Islet precursor cell (in vitro differentiated cells): Measurements from ENCODE around the gene FMNL2.
A peak's percentile ranks its signal among the peaks of the same experiment; 100 is the strongest.

ENCODE experiments used
- DNase-seq: peaks from one replicate; pipeline ENCODE4 v3.0.0-alpha.2; 2018

Gene FMNL2

GRCh38 chr2:152406119-152406835, 71.3 kb downstream of the FMNL2 start:
- no peak for DNase-seq

DNA sequence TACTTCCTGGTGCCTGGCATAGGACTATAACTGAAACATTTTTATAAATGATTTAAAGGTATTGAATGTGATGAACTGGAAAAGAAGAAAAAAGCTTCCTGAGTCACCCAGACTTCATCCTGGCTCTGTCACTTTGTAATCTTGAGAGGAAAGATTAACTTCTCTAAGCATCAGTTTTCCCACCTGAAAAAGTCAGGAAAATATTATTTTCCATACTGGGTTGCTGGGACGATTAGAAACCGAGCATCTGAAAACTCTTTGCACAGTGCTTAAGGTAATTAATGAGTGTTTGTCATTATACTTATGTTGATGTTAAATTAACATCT, 71.8 kb downstream of the FMNL2 start:
- DNase-seq = no peak

- peak; percentile 88 for DNase-seq
Measured at GRCh38 chr2:152407204-152407721, 72.3 kb downstream of the FMNL2 start.

- DNase-seq = no peak
Measured at GRCh38 chr2:152407806-152408205, 72.8 kb downstream of the FMNL2 start.

GRCh38 chr2:152408254-152408653, 73.3 kb downstream of the FMNL2 start:
- no peak for DNase-seq

DNA sequence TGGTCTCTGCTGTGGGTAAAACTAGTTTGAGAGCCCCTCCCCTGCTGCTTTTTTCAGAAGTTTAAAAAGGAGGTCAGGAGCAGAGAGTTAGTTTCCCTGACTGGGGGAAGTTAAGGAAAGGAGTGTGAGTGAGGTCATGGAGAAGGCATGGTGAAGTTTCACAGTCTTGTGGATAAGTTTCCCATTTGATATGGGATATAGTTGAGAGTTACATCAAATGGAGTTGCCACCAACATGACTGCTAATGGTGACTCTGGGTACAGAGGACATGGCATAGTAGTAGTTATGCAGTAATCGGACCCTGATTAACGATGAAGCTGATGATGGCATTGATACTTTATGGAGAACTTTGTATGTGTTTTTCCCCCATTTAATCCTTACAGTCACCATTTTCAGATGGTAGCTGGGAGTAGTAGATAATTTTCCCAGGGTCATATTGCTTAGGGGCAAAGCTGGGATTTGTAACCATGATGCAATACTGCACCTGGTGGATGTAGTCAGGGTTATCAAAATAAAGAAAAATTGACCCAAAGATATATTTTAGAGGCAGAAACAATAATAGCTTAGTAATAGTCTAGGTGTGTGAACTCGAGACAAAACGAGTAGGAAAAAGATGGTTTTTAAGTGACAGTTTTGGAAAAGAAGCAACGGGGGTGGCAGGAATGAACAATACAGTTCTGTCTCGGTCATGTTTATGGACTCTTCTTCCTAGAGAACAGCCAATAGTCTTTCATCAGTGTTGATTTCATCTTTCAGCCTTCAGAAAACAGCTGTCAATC, 74.6 kb downstream of the FMNL2 start:
- DNase-seq = no peak

- no peak for DNase-seq
Measured at GRCh38 chr2:152410165-152410597, 75.2 kb downstream of the FMNL2 start.

DNA sequence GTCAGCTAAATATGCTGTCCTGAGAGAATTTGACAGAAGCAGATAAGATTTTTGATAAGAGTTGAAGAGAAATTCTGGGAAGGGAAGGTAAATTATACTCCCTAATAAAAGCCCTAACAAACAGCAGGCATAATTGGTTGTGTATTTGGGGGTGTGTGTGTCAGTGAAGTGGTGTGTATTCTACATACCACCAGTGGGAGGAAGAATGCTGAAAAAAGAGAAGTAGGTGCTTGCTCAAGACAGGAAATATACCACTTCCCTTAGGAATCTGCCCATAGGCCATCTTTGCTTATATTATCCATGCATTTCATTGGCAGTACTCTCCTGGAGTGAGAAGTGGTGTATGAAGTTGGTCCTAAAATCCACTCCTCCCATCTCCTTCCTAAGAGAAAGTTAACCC, 76.2 kb downstream of the FMNL2 start:
- no peak for DNase-seq

GRCh38 chr2:152413228-152414030, 78.5 kb downstream of the FMNL2 start:
- no peak for DNase-seq

DNA sequence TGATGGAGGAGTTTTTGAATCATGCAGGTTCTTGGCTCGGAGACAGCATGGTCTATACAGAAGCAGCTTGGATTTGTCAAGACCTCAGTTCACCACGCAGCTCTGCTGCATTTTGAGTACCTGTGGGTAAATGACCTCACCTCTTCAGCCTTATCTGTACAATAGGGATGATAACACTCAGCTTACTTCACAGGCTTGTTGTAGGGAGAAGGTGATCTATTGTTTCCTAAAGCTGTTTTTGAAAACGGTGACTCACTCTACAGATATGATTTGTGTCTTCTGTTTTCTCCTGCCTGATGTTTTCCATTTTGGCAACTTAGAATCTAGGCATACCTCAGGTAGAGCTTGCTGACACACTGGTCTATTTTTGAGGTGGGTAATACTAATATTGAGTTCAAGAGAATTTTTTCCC, 80.3 kb downstream of the FMNL2 start:
- peak; percentile 70 for DNase-seq

DNA sequence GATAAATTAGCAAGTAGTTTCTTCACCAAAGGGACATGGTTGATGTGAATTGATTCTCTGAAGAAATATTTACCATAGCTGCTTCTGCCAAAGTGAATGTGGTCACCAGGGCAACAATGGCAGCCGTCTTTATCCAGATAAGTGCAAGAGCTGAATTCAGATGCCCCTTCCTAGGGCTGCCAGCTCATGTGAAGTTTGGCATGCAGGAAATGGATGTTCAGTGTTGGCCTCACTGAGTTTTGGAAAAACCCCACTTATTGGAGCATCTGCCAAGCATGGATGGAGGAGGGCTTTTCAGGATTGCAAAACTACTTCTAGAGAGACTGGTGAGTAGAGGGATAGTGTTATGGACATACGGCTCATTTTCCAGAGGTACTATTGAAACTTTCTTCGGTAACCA, 80.8 kb downstream of the FMNL2 start:
- DNase-seq = no peak

DNA sequence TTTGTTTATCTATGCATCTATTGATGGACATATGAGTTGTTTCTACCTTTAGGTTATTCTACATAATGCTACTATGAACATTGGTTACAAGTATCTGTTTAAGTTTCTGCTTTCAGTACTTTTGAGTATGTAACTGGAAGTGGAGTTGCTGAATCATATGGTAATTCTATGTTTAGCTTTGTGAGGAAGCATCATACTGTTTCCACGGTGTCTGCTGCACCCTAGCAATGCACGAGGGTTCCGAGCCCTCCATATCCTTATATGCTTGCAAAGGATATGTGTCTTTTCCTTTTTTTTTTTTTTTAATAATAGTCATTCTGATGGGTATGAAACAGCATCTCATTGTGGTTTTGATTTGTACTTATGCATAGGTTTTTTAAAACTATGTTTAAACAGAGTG, 83.7 kb downstream of the FMNL2 start:
- no peak for DNase-seq

DNA sequence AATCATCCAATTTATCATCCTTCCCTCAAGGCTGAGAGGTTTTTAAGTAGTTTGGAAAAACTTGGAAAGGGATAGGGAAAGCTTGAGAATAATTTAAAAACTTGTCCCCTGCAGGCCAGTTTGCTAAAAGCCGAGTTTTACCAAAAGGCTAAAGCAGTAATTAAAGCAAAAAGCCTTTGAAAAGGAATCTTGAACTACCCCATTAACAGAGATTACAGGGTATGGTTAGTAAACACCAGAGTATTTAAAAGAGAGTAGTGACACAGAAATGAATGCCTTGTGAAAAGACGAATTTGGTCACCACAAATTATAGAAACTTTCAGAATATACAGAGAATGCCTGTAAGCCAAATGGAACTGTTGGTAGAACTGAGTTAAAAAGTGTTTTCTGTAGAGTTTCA, 85.0 kb downstream of the FMNL2 start:
- no peak for DNase-seq

DNA sequence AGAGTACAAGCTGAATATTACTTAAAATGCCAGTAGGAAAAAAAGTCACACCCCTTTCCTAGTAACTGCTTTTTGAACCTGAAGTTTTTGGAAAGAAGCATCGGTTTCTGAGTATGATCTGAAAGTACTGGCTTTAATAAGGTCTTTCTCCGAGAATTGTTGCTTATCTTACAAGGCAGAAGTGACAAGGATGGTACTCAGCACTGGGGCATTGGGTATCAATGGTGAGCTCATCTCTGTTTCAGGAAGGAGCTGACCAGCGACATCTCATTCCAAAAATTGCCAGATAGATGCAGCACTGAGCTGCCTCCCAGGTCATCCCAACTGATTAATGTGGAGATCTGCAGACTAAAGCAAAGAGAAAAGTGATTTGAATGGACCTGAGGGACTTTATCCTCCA, 85.4 kb downstream of the FMNL2 start:
- peak; percentile 66 for DNase-seq

- DNase-seq = no peak
Measured at GRCh38 chr2:152420936-152421335, 86.0 kb downstream of the FMNL2 start.

GRCh38 chr2:152421521-152422370, 86.8 kb downstream of the FMNL2 start:
- peak; percentile 78 for DNase-seq

- no peak for DNase-seq
Measured at GRCh38 chr2:152423684-152424083, 88.7 kb downstream of the FMNL2 start.

DNA sequence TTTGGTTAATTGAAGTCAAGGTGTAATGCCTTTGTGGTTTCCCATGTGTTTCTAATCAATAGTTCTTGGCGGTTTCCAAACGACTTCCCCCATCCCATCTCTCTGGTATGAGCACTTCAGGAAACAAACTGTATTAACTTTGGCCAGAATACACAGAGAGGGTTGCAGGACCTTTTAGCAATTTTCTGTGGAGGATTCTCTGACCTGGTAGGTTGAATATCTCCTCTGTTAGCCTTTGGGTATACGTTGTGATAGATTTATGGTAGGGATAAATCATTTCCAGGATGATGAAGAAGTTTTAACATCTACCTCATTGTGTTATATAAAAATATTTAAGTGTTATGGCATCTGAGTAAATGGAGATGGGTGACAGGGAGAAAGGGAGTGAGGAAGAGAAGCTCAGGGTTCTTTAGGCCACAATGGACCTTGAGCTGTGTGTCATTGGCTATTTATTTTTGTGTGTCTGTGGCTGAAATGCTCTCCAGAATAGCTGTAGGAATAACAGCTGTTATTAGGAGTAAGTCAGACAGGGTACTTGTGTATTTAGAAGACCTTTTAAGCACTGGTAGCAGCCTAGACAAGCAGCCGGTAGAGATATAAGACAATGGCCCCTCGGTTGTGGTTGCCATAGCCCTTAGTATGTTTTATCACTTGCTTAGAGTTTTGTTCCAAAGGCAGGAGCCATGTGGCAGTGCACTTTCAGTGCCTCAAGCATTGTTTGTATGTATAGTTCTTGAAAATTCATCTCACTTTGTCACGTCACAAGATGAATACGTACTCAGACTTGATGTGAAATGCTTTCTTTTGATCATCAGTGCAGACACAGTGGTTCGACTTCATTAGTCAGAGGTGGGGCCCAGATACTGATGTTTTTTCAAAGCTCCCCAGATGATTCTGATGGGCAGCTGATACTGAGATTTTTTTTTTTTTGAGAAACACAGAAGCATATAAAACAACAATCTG, 91.1 kb downstream of the FMNL2 start:
- DNase-seq = no peak

- DNase-seq = no peak
Measured at GRCh38 chr2:152426801-152427200, 91.8 kb downstream of the FMNL2 start.

DNA sequence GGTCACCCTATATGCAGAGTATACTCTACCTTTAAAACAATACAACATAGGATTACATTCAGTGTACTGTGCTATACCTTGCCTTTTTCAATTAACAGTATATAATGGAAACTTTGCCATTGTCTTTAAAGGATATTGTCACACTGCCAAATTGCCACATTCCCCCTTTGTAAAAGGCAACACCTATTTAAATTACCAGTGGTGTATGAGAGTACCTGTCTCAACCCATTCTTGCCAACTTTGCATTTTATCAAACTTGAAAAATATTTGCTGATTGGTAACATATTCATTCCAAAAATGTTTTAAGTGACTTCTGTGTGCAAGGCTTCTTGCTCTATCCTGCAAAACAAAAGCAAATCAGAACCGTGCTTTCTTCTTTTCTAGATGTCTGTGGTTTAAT, 92.9 kb downstream of the FMNL2 start:
- no peak for DNase-seq
